GM04504 (cell line): ENCODE measurements around the gene CIC.

Experiments used
- DNase-seq: peaks from one replicate; pipeline ENCODE4 v3.0.0-alpha.2; 2012; ENCODE audit warnings: low read depth

Gene CIC

DNA sequence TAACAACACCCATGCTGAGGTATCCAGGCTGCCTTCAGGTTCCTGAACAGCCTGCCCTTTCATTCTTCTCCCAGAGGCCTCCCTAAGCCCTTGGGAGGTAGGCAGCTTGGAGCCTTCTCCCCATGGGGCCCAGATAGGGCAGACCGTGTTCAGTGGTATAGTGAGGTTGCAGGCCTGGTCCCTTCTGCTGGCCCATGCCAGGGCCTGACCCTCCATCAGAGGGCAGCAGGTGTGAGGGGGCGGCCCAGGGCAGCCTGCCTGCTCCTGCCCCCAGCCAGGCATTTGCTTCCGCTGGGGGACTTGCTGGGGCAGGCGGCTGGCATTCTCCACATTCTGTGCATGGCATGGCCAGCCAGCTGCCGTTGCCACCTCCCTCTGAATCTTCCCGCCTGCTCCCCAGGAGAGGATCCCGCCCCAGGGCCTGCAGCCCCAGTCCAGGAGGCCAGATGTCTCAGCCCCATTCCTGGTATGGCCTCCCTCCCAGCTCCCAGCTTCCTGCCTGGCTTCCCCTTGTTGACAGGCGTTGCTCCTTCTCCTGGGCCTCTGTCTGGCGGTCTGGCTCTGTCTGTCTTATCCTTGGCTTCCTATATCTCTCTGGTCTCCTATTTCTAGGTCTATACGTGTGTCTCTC, 8.9 kb downstream of the CIC start:
- DNase-seq, result no peak

DNA sequence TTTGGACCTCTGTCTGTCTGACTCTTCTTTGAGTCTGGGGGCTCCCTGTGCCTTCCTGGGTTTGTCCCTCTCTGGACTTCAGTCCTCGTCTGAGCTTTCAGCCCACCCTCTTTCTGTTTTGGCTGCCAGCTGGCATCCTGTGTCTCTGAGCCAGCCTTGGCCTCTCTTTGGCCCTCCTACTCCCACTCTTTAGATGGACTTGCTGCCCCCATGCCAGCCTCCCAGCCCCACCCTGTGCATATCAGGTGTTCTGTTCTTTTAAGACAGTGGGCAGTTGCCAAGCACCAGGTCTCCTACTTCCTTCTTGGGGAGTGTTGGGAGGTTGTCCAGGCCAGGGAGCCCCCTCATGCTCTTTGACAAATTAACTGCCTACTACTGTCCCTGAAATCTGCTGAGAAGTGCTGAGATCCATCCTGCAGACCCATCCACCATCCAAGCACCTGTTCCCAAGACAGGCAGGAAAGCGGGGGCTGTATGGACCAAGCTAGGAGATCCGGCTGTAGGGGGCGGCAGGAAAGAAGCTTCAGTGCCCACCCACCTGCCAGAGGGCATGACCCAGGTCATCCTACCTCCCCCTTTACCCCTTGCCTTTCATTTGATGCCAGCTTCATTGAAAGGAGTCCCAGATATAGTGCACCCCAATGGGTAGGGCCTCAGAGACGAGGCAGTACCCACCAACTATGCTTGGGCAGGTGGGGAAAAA, 9.6 kb downstream of the CIC start:
- DNase-seq, result no peak

DNA sequence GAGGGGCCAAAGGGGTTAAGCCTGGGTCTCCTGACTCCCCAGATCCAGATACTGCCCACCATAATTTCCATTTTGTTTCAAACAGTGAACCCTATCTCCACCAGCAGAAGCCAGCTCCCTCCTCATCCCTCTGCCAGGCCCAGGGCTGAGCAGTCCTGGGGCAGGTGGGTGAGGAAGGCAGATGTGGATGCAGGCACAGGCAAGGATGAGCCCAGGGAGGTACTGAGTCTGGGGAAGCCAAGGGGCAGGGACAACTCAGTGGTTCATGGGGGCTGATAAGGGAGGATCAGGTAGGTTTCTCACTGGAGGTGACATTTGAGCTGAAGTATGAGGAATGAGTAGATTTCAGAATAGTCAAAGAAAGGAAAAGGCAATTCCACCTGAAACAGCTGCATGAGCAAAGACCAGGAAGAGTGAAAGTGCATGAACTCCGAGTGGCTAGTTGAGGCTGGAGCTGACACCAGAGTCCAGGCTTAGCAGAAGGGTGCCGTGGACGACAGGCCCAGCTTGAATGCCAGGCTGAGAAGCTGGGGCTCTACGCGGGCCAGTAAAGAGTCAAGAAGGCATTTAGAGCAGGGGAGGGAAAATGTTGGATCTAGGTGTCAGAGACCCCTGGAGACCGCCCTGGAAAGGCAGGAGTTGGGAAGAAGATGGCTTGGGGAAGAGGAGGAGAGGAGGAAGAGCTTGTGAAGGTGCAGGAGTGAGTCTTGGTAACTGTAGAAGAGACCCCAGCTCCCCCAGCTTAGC, 10.3 kb downstream of the CIC start:
- DNase-seq, result no peak

DNA sequence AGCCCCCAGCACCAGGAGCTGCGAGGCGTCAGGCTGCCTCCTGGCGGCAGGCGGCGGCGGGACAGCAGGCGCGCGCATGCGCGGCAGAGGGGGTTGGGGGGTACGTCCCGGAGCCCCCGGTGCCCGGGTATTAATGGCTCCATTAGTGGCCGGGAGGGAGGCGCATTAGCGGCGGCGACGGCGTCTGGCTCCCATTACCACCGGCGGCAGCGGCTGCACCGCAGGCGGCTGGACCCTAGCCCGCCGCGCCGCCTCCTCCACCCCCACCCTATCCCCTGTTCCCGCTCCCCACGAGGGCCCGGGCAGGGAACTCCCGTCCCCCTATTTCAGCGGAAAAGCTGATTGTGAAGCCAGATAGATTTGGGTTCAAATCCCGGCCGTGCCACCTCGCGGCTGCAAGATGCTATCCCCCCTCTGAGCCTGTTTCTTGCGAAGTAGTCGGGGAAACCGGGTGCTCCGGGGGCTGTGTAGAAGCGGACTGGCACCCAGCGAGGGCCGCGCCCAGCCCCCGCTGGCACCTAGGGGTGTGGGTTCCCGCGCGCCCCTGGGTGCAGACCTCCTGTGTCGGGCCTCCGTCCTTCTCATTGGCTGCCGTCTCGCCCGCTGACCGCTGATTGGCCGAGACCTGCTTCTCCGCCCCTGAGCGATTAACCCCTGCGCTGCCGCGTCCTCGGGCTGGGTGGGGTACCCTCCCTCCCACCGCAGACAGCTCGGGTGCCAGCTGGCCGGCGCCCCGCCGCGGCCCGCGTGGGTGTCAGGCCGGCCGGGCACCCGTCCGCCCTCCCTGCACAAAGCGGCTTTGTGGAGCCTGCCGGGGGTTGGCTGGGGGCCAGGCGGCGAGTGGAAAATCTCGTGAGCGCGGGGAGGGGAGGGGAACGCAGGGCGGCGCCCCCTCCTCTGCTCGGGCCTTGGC, 11.1 kb downstream of the CIC start:
- no peak for DNase-seq

DNA sequence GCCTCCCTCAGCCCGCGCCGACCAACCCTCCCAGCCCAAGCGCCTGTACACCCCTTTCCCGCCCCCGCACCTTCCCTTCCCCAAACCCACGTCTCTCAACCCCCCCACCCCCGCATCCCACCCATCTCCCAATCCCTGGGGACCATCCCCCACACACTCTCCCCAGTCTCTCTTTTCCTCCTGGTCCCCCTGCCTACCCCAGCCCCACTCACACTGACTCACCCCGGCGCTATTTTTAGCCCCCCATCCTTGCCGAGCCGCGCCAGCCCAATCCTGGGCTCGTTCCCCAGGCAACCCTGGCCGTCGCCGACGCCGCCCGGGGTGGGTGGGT, 11.7 kb downstream of the CIC start:
- DNase-seq, result no peak

DNA sequence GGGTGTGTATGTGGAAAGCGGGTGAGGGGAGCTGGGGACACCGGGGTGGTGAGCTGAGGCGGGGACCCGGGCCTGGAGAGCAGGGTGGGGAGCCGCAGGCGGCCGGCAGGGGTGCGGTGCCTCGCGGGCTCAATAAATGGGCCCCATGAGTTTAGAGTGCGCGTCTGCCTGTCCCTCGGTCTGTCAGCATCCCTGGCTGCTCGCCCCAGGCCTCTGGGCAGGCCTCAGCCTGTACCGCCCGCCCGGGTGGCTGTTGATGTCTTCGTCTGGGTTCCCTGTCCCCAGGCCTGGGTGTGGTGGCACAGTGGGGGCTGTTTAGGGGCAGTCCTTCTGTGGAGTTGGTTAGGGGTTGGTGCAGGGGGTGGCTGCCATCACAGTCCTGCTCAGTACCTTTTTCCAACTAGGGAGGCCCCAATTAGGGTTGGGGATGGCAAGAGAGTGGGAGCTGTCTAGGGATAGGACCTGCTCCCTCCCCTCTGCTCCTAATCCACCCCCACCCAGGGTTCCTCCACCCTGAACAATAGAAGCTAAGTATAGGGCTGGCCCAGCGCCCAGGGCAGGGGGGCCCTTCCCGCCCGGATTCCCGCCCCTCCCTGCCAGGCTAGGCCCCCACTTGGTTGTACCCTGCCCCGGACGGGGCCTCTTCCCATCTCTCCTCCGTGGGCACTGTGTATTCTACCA, 12.2 kb downstream of the CIC start:
- no peak for DNase-seq

DNA sequence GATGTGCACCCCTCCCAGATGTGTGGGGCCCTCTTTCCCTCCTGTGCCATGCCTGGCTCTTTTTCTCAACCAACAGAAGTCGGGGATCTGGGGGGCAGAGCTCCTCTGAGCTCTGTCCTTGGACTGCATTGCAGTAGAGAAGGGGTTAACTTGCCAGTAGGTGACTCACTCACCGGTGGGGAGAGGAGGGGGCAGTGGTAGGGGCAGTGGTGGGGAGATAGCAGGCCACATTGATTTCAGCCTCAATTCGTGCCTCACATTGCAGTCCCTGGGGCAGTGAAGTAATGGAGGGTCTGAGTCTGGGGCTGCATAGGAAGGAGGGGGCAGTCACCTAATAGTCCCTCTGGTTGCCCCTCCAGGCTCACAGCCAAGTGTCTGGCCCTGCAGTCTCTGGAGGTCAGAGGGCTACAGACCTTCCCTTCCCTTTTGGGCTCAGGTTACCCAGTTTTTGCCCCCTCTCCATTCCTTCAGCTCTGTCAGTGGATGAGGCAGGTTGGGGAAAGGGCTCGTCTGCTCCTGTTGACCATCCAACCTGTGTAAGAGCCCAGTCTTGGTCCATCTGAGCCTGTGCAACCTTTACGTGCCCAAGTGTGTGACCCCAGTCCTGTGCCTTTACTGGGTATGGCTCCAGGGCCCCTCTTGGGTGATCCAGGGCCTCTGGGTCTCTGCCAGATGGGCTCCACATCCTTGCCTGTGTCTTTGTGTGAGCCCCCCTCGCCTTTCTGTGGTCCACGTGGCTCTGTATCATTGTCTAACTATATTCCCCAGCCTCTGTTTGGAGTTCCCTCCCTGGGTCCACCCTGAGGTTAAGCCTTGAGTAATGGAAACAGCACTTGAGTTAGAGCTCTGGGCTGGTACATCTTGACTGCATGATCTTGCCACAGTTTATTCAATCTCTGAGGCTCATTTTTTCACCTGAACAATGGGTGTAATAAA, 13.0 kb downstream of the CIC start:
- DNase-seq, result no peak

DNA sequence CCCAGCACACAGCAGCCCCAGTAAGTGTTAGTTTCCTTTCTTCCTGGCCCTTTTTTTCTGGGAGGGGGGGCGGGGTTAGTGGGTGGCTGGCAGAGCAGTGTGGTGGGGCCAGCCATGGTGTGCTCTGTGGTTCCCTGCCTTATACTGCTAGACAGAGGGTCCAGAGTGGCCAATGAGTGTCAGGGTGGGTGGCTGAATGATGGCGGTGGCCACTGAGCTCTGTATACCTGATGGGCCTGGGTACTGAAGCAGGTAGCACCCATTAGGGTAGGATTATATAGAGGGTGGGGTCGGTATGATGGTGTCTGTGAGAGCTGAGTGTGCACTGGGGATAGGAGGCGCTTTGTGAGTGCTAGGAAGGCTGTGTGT, 13.8 kb downstream of the CIC start:
- no peak for DNase-seq

DNA sequence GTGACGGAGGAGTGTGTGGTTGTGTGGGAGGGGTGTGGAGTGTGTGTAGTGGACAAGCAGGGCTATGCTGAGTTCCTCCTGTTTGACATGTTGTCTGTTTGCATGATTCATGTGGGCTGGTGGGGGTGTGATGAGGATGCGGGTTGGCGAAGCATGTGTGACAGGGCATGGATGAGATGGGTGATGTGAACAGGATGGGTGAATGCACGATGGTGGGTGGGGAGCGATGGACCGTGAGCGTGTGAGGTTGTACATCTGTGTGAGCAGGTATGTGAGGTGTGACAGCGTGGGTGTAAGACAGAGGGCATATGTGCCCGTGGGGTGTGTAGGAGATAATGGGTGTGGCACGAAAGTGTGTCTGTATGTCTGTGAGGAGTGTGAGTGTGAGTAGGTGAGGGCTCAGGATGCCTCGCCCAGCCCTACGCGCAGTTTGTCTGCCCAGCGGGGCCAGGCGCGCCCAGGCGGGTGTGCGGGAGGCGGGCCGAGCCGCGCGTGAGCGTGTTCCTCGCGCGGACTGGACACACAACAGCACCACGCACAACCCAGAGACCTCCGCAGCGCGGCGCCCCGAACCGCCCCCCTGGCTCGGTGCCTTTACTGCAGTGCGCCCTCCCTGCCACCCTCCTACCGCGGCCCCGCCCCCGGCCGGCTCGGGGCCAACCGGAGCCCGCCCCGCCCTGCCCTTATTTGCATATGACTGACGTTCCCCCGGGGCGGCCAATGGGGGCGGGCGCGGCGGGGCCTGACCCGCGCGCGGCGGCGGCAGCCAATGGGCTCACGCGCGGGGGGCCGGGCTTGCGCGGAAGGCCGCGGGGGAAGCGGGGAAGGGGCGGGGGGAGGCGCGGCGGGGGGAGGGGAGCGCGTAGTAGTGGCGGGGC, 14.4 kb downstream of the CIC start:
- peak; percentile 85 for DNase-seq

DNA sequence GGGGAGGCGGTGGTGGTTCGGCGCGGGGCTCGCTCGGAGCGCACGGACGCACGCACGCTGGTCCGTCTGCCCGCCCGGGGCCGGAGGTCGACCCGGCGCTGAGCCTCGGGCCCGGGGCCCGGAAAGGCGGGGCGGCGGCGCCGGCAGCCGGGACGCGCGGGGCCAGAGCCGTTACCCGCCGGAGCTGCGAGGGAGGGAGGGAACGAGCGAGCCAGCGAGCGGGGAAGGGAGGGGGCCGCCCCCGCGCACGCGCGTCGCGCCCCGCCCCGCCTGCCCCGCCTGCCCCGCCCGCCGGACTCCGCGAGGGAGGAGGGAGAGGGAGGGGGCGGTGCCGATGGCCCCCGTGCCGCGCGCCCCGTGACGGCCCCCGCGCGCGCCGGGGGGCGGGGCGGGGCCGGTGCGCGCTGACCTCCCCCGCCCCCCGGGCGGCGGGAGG, 15.0 kb downstream of the CIC start:
- peak; percentile 56 for DNase-seq

DNA sequence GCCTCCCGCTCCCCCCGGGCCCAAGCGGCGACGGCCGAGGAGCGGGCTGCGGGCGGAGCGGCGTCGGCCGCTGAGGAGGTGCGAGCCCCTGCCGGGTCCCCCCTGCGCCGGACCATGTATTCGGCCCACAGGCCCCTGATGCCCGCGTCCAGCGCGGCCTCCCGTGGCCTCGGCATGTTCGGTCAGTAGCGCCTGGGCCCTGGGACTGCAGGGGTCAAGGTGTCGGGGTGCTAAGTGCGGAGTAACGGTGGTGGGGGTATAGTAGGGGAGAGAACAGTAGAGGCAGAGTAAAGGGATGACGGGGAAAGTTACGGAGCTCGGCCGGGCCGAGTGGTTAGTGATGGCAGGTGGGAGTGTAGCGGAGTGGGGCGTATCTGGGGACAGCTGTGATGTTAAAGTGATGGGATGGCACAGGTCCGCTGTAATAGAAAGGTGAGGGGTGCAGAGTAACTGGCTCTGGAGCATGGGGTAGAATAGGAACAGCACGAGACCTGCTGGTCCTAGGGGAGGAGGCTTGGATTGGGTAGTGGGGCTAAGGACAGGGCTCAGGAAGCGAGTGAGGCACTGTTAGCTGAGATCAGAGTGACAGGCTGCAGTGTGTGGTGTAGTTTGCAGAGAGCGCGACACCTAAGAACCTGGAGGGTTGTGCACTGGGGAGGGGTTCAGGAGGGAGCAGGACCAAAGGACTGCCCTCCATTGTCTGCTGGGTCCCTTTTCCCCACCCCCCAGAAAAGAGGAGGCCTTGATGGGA, 15.7 kb downstream of the CIC start:
- DNase-seq, result no peak

DNA sequence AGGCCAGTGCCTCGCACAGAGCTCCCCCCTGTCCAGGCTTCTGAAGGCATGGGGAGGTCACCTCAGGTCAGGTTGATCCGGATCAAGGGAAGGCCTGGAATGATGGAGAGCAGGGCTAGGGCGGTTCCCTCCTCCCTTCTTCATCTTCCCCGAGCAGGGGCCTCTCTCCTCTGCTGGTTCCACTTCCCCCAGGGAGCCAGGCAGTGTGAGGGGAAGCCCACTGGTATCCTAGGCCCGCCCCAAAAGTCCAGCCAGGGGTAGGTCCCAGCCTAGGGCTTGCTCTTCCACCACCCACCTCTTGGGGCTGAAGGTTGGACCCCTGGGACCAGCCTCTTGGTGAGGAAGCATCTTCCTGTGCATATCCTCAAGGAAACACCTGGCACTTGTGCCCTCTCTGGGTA, 16.5 kb downstream of the CIC start:
- DNase-seq, result no peak

DNA sequence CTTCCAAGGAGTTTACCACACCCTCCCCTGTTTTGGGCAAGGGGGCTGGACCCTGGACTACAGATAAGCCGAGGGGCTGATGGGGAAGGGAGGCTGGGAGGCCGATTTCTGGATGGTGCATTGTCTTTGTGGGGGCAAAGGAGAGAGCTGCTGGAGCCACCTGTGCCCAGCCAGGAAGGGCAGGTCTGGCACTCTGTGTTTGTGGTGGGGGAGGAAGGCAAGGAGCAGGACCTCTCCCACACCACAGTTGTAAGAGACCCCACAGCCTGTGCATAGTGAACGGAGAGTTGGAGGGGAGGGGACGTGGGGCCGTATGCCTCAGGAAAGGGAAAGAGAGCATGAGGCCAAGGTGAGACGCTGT, 16.9 kb downstream of the CIC start:
- DNase-seq, result no peak

DNA sequence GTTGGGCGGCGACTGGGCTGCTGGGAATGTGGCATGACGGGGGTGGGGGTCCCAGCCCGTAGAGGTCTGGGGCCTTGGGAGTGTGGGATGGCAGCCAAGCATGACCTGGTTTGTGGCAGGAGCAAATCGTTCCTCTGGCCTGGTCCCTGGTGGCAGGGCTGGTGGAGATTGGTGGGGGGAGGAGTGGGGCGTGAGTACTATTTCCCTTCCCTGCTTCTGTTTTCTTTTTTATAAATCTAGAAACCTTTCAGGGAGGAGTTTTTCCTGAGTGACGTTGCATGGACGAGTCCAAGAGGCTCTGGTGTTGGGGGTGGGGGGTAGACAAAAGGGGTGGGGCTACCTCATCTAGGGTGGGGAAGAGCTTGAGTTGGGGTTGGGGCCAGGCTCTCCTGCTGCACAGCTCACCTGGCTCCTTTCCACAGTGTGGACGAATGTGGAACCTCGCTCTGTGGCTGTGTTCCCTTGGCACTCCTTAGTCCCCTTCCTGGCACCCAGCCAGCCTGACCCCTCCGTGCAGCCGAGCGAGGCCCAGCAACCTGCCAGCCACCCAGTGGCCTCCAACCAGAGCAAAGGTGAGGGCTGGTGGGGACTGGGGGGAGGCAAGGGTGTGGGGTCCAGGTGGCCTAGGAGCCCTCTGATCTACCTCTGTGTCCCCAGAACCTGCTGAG, 17.4 kb downstream of the CIC start:
- DNase-seq, result no peak

DNA sequence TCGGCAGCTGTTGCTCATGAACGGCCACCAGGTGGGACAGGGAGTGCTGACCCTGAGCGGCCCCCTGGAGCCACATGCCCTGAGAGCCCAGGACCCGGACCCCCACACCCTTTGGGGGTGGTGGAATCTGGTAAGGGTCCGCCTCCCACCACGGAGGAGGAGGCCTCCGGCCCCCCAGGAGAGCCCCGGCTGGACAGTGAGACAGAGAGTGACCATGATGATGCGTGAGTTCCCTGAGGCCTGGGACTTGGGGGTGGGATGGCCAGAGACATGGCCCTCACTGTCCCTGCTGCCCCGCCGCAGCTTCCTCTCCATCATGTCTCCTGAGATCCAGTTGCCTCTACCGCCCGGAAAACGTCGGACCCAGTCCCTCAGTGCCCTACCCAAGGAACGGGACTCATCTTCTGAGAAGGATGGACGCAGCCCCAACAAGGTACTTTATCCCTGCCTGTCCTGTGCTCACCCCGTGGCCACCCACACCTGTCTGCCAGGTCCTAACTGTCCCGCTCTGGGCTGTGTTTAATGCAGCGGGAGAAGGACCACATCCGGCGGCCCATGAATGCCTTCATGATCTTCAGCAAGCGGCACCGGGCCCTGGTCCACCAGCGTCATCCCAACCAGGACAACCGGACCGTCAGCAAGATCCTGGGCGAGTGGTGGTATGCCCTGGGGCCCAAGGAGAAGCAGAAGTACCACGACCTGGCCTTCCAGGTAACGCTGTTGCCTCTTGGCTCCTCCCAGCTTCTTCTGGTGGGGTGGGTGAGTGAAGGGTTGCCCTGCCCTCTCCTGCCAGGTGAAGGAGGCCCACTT, 18.2 kb downstream of the CIC start:
- no peak for DNase-seq

DNA sequence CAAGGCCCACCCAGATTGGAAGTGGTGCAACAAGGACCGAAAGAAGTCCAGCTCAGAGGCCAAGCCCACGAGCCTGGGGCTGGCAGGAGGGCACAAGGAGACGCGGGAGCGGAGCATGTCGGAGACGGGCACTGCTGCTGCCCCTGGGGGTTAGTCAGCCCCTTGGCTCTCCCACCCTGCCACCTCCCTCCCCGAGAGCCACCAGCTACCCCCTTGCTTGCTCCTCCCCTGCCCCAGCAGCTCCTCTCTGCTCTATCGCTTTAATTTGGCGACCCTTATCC, 18.7 kb downstream of the CIC start:
- DNase-seq, result no peak

DNA sequence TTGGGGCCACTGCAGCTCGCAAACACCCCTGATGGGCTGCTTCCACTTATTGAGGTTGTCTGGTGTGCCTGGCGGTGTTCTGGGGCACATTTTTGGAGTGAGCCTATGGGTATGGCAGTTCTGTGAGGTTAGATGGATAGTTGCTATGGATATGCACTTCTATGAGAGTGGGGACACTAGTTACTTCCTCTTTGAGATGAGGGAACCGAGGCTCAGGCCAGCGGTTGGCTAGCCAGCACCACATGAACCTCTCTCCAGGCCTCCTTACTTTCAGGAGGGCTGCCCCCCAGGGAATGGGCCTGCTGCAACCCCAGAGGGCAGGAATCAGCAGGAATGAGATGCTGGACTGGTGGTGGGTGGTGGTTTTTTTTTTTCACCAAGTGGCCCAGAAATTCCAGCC, 19.3 kb downstream of the CIC start:
- DNase-seq, result no peak
